Right renal pelvis (tissue), 4 donors: Measurements from ENCODE around the gene ZNF646. TPM values are rescaled to one million over a fixed set of nuclear protein-coding genes. Genes with fewer than 3 reads are reported as not detected.

Source experiments
- DNase-seq, 4 donors: peaks; one replicate each; pipeline ENCODE4 v3.0.0-alpha.2; 2013; ENCODE audit warnings: low read depth in 4 of 4, low spot score in 3 of 4, missing footprints in 1 of 4
- polyA plus RNA-seq, 4 donors: library from polyadenylated mRNA; unstranded; fragments of 120-200 nt; gene quantifications; one replicate each; pipeline ENCODE4 v1.2.1, GENCODE V29; 2013; ENCODE audit not compliant: insufficient read length in 4 of 4

ZNF646 gene
- polyA plus RNA-seq, 4 donors, result 11.2 to 14.5 (median 13.0) TPM

- DNase-seq, result no peak
Observed at GRCh38 chr16:31106509-31107464, 32.6 kb downstream of the ZNF646 start.

- DNase-seq, result no peak
Observed at GRCh38 chr16:31107465-31107867, 33.2 kb downstream of the ZNF646 start.

- peak in 1 of 4 donors; percentile 51 for DNase-seq
Observed at GRCh38 chr16:31108035-31108793, 34.0 kb downstream of the ZNF646 start, which contains the start of gene BCKDK. BCKDK (plus strand) TSS chr16:31108386; CDS start chr16:31109224, 838 bp downstream.

- no peak for DNase-seq
Observed at GRCh38 chr16:31108794-31109558, 34.8 kb downstream of the ZNF646 start.

- no peak for DNase-seq
Observed at GRCh38 chr16:31109622-31110021, 35.4 kb downstream of the ZNF646 start.

GRCh38 chr16:31110106-31111034 lies 36.1 kb downstream of the ZNF646 start:
- no peak for DNase-seq

GRCh38 chr16:31111881-31112466 lies 37.8 kb downstream of the ZNF646 start:
- DNase-seq, result no peak

GRCh38 chr16:31112711-31113110 lies 38.5 kb downstream of the ZNF646 start:
- DNase-seq, result no peak

- no peak for DNase-seq
Observed at GRCh38 chr16:31113121-31114120, 39.2 kb downstream of the ZNF646 start.

GRCh38 chr16:31114468-31114867 lies 40.2 kb downstream of the ZNF646 start:
- DNase-seq, result no peak

- peak; percentile 94 to 97 (median 96) for DNase-seq
Observed at GRCh38 chr16:31117384-31118222, 43.4 kb downstream of the ZNF646 start, which contains the start of gene KAT8. KAT8 (plus strand) TSS chr16:31117664; CDS start chr16:31117682, 18 bp downstream.

- DNase-seq, result no peak
Observed at GRCh38 chr16:31118223-31119155, 44.3 kb downstream of the ZNF646 start.

- no peak for DNase-seq
Observed at GRCh38 chr16:31120129-31120528, 45.9 kb downstream of the ZNF646 start.

- DNase-seq, result no peak
Observed at GRCh38 chr16:31125844-31126243, 51.6 kb downstream of the ZNF646 start.

- DNase-seq, result no peak
Observed at GRCh38 chr16:31127182-31127581, 53.0 kb downstream of the ZNF646 start.
